ENCODE data around the gene TLR10.

The TLR10 gene

GRCh38 chr4:38733663-38734062 lies 49.1 kb downstream of the TLR10 start:
- no peak for DNase-seq (ENCODE audit: low read depth in 1 of 2, low spot score in 1 of 2)

- DNase-seq (ENCODE audit: low read depth in 1 of 2, low spot score in 1 of 2), result peak; percentile 70 to 84
Observed at GRCh38 chr4:38730830-38731646, 51.8 kb downstream of the TLR10 start.

- no peak for DNase-seq (ENCODE audit: low read depth in 1 of 2, low spot score in 1 of 2)
Observed at GRCh38 chr4:38730493-38730829, 52.3 kb downstream of the TLR10 start.

- no peak for DNase-seq (ENCODE audit: low read depth in 1 of 2, low spot score in 1 of 2)
Observed at GRCh38 chr4:38728631-38729141, 54.1 kb downstream of the TLR10 start.

GRCh38 chr4:38724475-38724808 lies 58.3 kb downstream of the TLR10 start:
- no peak for DNase-seq (ENCODE audit: low read depth in 1 of 2, low spot score in 1 of 2)

GRCh38 chr4:38723726-38724474 lies 58.9 kb downstream of the TLR10 start:
- DNase-seq (ENCODE audit: low read depth in 1 of 2, low spot score in 1 of 2), result no peak

- DNase-seq (ENCODE audit: low read depth in 1 of 2, low spot score in 1 of 2), result no peak
Observed at GRCh38 chr4:38723114-38723513, 59.7 kb downstream of the TLR10 start.

All from activated CD4-positive, alpha-beta T cell treated with anti-CD3 and anti-CD28 coated beads, Interleukin-2, amount 50 U/mL, for 24 hours (primary cell).